Transverse colon (tissue), 3 donors: ENCODE measurements around the gene BCKDK.

Experiments used
- CTCF ChIP-seq, 5 experiments: fragments of 200-600 bp in 3 of 5; fragments of 450-650 bp in 2 of 5; sonication (generic) in 3 of 5; IDR thresholded peaks; 1 replicate in 2 of 5; 2 replicates in 3 of 5; pipeline ENCODE4 v1.5.1; 2016 to 2017; ENCODE audit warnings: antibody characterized with exemption in 5 of 5, inconsistent platforms in 3 of 5, mild to moderate bottlenecking in 2 of 5, moderate library complexity in 1 of 5
- EP300 ChIP-seq: sonication (generic); formaldehyde crosslinking; IDR thresholded peaks from one replicate; pipeline ENCODE4 v1.6.1; 2017; ENCODE audit warnings: antibody characterized with exemption, low read depth

- TF ChIP-seq CTCF (IDR thresholded peaks at IDR 0.05): no peak
- no peak for TF ChIP-seq EP300
Observed at GRCh38 chr16:31061126-31061812, 46.9 kb upstream of the BCKDK start.
